Measurements from ENCODE around the gene COA1.

COA1 gene

DNA sequence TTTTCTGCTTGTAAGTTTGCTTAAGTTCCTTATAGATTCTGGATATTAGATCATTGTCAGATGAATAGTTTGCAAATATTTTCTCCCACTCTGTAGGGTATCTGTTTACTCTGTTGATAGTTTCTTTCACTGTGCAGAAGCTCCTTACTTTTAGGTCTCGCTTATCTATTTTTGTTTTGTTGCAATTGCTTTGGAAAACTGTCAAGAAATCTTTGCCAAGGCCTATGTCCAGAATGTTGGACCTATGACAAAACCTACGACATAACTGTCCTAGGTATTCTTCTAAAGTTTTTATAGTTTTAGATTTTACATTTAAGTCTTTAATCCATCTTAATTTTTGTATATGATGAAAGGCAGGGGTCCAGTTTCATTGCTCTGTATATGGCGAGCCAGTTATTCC is 27.4 kb downstream of the COA1 start:
- no peaks in the 10 kb centered on the region for H3K9me3 ChIP-seq (ENCODE audit: insufficient read depth, low read length)
- no peak overlapping the region for H3K4me2 ChIP-seq (ENCODE audit: low read length)
- H3K4me1 ChIP-seq (ENCODE audit: low read length): peaks cover 15% of the 10 kb centered on the region; the same call in 1 of the 2 replicates
- no peak overlapping the region for H3K9ac ChIP-seq (ENCODE audit: low read length)
- H3K36me3 ChIP-seq (replicated peaks; ENCODE audit: low read depth, low read length): peaks cover 14% of the 10 kb centered on the region
- peaks cover 53% of the 10 kb centered on the region for H3K79me2 ChIP-seq (ENCODE audit: low read length)
- H2AFZ ChIP-seq (ENCODE audit: low read depth, low read length): no peak overlapping the region
- peaks cover 49% of the 10 kb centered on the region for H4K20me1 ChIP-seq (ENCODE audit: insufficient read depth, low read length)
- TF ChIP-seq, protein P1, sequence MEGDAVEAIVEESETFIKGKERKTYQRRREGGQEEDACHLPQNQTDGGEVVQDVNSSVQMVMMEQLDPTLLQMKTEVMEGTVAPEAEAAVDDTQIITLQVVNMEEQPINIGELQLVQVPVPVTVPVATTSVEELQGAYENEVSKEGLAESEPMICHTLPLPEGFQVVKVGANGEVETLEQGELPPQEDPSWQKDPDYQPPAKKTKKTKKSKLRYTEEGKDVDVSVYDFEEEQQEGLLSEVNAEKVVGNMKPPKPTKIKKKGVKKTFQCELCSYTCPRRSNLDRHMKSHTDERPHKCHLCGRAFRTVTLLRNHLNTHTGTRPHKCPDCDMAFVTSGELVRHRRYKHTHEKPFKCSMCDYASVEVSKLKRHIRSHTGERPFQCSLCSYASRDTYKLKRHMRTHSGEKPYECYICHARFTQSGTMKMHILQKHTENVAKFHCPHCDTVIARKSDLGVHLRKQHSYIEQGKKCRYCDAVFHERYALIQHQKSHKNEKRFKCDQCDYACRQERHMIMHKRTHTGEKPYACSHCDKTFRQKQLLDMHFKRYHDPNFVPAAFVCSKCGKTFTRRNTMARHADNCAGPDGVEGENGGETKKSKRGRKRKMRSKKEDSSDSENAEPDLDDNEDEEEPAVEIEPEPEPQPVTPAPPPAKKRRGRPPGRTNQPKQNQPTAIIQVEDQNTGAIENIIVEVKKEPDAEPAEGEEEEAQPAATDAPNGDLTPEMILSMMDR (IDR thresholded peaks at IDR 0.05; ENCODE audit: low read depth, low read length): no peak
- no peak for TF ChIP-seq EZH2phosphoT487 (IDR thresholded peaks at IDR 0.05; ENCODE audit: low read depth)
- no peak overlapping the region for H3K27ac ChIP-seq (ENCODE audit: low read length)
- no peaks in the 10 kb centered on the region for H3K27me3 ChIP-seq (ENCODE audit: low read depth, low read length)
- no peak overlapping the region for H3K4me3 ChIP-seq (ENCODE audit: low read length)

DNA sequence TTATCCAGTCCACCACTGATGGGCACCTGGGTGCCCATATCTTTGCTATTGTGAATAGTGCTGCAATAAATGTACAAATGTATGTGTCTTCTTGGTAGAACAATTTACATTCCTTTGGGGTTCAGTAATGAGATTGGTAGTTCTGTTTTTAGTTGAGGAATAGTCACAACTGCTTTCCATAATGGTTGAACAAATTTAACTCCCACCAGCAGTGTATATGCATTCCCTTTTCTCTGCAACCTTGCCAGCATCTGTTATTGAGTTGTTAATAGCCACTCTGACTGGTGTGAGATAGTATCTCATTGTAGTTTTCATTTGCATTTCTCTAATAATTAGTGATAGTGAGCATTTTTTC is 27.8 kb downstream of the COA1 start:
- Histone ChIP-seq H3K9me3 (ENCODE audit: insufficient read depth, low read length) (no peaks in the 10 kb centered on the region), H3K27ac (ENCODE audit: low read length) (no peak overlapping the region), H3K4me1 (ENCODE audit: low read length) (peaks cover 15% of the 10 kb centered on the region; the same call in 1 of the 2 replicates), H3K4me3 (ENCODE audit: low read length) (no peak overlapping the region), H2AFZ (ENCODE audit: low read depth, low read length) (no peak overlapping the region), H3K9ac (ENCODE audit: low read length) (no peak overlapping the region), H4K20me1 (ENCODE audit: insufficient read depth, low read length) (peaks cover 47% of the 10 kb centered on the region), H3K36me3 (replicated peaks; ENCODE audit: low read depth, low read length) (peaks cover 14% of the 10 kb centered on the region), H3K27me3 (ENCODE audit: low read depth, low read length) (no peaks in the 10 kb centered on the region), H3K4me2 (ENCODE audit: low read length) (no peak overlapping the region), H3K79me2 (ENCODE audit: low read length) (peaks cover 52% of the 10 kb centered on the region)
- TF ChIP-seq, protein P1 (IDR thresholded peaks at IDR 0.05; ENCODE audit: low read depth, low read length): no peak
- no peak for TF ChIP-seq EZH2phosphoT487 (IDR thresholded peaks at IDR 0.05; ENCODE audit: low read depth)

DNA sequence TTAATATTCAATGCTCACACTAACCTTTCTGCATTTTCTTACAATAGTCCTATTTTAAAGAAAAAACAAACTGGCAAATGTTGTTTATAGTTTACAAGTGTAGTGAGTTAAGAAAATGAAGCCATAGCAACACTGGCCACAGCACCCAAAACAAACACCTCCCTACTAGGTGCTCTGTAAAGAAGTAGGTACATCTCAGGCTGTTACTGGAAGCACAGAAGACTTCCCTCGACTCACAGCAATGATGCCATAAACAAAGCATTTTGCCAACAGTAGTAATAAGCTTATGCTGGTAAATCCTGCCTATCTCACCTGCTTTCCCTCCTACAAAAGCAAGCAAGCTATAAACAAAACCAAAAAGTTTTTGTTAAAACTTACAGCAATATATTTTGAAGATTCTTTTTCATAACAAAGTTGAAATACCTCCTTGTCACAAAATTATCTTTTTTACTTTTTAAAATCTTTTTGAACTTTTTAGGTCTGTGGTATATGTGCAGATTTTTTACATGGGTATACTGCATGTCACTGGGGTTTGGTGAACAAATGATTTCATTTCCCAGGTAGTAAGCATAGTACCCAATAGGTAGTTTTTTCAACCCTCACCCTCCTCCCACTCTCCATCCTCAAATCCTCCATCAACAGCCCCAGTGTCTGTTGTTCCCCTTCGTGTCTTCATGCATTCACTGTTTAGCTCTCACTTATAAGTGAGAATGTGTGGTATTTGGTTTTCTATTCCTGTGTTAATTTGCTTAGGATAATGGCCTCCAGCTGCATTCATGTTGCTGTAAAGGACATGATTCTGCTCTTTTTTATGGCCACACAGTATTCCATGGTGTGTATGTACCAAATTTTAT is 28.4 kb downstream of the COA1 start:
- no peak overlapping the region for H3K4me3 ChIP-seq (ENCODE audit: low read length)
- no peak overlapping the region for H3K4me2 ChIP-seq (ENCODE audit: low read length)
- no peaks in the 10 kb centered on the region for H3K27me3 ChIP-seq (ENCODE audit: low read depth, low read length)
- no peaks in the 10 kb centered on the region for H3K9me3 ChIP-seq (ENCODE audit: insufficient read depth, low read length)
- H3K27ac ChIP-seq (ENCODE audit: low read length): no peak overlapping the region
- peaks cover 14% of the 10 kb centered on the region for H3K36me3 ChIP-seq (replicated peaks; ENCODE audit: low read depth, low read length)
- peaks cover 52% of the 10 kb centered on the region for H4K20me1 ChIP-seq (ENCODE audit: insufficient read depth, low read length)
- no peak for TF ChIP-seq EZH2phosphoT487 (IDR thresholded peaks at IDR 0.05; ENCODE audit: low read depth)
- TF ChIP-seq, protein P1 (IDR thresholded peaks at IDR 0.05; ENCODE audit: low read depth, low read length): no peak
- no peak overlapping the region for H3K9ac ChIP-seq (ENCODE audit: low read length)
- H3K79me2 ChIP-seq (ENCODE audit: low read length): peaks cover 58% of the 10 kb centered on the region
- no peak overlapping the region for H2AFZ ChIP-seq (ENCODE audit: low read depth, low read length)
- peaks cover 15% of the 10 kb centered on the region; the same call in 1 of the 2 replicates for H3K4me1 ChIP-seq (ENCODE audit: low read length)

DNA sequence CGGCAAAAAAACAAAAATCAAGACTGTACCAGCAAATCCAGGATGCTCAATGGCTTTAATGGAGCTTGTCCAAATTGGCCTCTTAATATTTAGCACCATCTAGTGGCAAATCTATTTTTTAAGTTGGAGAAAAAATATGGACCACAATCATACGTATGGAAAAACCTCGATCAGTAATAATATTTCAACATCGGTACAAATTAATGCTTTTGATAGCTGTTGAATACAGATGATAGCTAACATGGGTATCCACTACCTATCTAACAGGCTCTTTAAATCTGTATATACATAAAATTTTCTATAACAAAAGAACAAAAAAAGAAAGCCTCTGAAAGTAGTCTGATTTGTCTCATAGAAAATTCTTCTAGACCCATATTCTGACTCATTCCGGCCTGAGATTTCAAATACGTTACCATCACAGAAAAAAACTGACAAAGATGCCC is 29.2 kb downstream of the COA1 start:
- Histone ChIP-seq H3K4me2 (ENCODE audit: low read length) (peak overlapping the region; percentile 22; the same call in 1 of the 2 replicates), H3K4me1 (ENCODE audit: low read length) (peaks cover 15% of the 10 kb centered on the region; the same call in 1 of the 2 replicates), H3K27ac (ENCODE audit: low read length) (no peak overlapping the region), H3K4me3 (ENCODE audit: low read length) (no peak overlapping the region), H3K27me3 (ENCODE audit: low read depth, low read length) (no peaks in the 10 kb centered on the region), H2AFZ (ENCODE audit: low read depth, low read length) (no peak overlapping the region), H3K36me3 (replicated peaks; ENCODE audit: low read depth, low read length) (peaks cover 6% of the 10 kb centered on the region), H3K9me3 (ENCODE audit: insufficient read depth, low read length) (no peaks in the 10 kb centered on the region), H4K20me1 (ENCODE audit: insufficient read depth, low read length) (peaks cover 52% of the 10 kb centered on the region), H3K79me2 (ENCODE audit: low read length) (peaks cover 58% of the 10 kb centered on the region), H3K9ac (ENCODE audit: low read length) (no peak overlapping the region)
- TF ChIP-seq, protein P1 (IDR thresholded peaks at IDR 0.05; ENCODE audit: low read depth, low read length): peak; percentile 81
- TF ChIP-seq EZH2phosphoT487 (IDR thresholded peaks at IDR 0.05; ENCODE audit: low read depth): no peak
